HUES6 (cell line): ENCODE data around the gene GPAT3.
"Not testable (repeated sequence)": the region's sequence is repeated elsewhere in the genome, so short reads cannot be mapped to it uniquely, and the experiment has no call there.

Experiments used
- H3K27ac ChIP-seq: 2 replicates; pipeline ENCODE4 v1.7.0; 2013; ENCODE audit warnings: low read depth, mild to moderate bottlenecking, low read length, inconsistent platforms
- H3K27me3 ChIP-seq: 2 replicates; pipeline ENCODE4 v1.6.1; 2013; ENCODE audit warnings: low read length; ENCODE audit not compliant: control insufficient read depth, insufficient read depth
- H3K36me3 ChIP-seq: 2 replicates; pipeline ENCODE4 v1.6.1; 2013; ENCODE audit warnings: low read length; ENCODE audit not compliant: control insufficient read depth, insufficient read depth
- H3K4me1 ChIP-seq: 2 replicates; pipeline ENCODE4 v1.6.1; 2013; ENCODE audit warnings: low read length; ENCODE audit not compliant: control insufficient read depth, insufficient read depth
- H3K4me3 ChIP-seq: 2 replicates; pipeline ENCODE4 v1.5.1; 2013; ENCODE audit warnings: low read depth, low read length
- H3K9ac ChIP-seq: one replicate; pipeline ENCODE4 v1.6.1; 2013; ENCODE audit warnings: mild to moderate bottlenecking, low read length
- H3K9me3 ChIP-seq: 2 replicates; pipeline ENCODE4 v1.6.1; 2013; ENCODE audit warnings: low read depth, low read length; ENCODE audit not compliant: control insufficient read depth, insufficient read depth

GPAT3 gene

DNA sequence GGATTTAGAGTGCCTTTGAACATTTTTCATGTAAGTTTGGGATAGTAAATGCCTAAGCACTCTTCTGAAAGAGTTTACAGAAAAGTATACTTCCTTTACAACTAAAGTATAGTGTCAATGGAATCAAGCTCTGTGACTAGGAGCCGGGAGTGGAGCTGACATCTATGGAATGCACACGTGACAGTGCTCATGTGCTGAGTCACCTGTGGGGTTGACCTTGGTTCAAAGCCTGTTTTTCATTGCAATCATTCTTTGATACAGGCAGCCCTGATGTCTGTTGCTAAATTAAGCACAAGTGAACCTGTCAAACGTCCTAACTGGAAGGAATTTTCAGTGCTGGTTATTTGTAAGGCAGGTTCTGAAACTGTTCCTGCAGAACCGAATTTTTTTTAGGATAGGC, 82.5 kb downstream of the GPAT3 start:
- peaks cover 12% of the 10 kb centered on the region for H3K4me1 ChIP-seq
- H3K27ac ChIP-seq: no peak overlapping the region
- H3K4me3 ChIP-seq: no peak overlapping the region
- no peaks in the 10 kb centered on the region for H3K27me3 ChIP-seq
- H3K36me3 ChIP-seq: no peaks in the 10 kb centered on the region
- peaks cover 32% of the 10 kb centered on the region for H3K9me3 ChIP-seq
- no peak overlapping the region for H3K9ac ChIP-seq

DNA sequence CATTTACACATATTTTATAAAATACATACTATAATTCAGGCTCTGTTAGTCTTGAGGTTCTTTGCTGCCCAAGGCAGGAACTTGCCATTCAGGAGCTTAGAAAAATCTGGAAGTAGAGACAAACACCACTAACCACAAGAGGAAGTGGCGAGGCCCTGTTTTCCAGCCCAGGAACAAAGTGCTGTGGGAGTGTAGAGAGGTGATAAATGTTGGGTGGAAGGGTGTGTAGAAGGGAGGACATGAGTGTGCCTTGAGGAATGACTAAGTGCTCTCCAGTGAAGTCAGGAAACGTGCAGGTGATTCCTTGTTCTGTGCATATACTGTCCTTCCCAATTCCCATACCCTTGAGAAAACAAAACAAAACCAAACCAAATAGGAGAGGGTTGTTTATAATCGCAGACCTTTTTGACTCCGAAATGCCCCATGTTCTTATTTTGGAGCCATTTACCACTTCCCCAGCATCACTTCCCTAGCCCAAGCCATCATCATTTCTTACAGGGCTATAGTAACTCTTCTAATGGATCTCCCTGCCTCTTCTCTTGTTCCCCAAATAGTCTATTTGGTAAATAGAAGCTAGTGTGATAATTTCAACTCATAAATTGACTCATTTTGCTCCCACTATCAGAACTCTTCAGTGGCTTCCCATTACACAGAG, 83.2 kb downstream of the GPAT3 start:
- peaks cover 32% of the 10 kb centered on the region for H3K9me3 ChIP-seq
- H3K27me3 ChIP-seq: no peaks in the 10 kb centered on the region
- no peak overlapping the region for H3K9ac ChIP-seq
- no peaks in the 10 kb centered on the region for H3K36me3 ChIP-seq
- peaks cover 12% of the 10 kb centered on the region for H3K4me1 ChIP-seq
- H3K27ac ChIP-seq: no peak overlapping the region
- H3K4me3 ChIP-seq: no peak overlapping the region

DNA sequence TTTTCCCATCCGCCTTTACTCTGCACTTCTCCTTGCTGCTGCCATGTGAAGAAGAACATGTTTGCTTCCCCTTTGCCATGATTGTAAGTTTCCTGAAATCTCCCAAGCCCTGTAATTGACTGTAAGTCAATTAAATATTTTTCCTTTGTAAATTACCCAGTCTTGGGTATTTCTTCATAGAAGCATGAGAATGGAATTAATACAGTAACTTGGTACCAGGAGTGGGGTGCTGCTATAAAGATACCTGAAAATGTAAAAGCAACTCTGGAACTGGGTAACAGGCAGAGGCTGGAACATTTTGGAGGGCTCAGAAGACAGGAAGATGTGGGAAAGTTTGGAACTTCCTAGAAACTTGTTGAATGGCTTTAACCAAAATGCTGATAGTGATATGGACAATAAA, 86.2 kb downstream of the GPAT3 start:
- H3K27me3 ChIP-seq, H3K9ac ChIP-seq, H3K36me3 ChIP-seq, H3K4me3 ChIP-seq, H3K27ac ChIP-seq: not testable (repeated sequence)
- H3K9me3 ChIP-seq: peaks cover 31% of the 10 kb centered on the region
- peaks cover 12% of the 10 kb centered on the region for H3K4me1 ChIP-seq

DNA sequence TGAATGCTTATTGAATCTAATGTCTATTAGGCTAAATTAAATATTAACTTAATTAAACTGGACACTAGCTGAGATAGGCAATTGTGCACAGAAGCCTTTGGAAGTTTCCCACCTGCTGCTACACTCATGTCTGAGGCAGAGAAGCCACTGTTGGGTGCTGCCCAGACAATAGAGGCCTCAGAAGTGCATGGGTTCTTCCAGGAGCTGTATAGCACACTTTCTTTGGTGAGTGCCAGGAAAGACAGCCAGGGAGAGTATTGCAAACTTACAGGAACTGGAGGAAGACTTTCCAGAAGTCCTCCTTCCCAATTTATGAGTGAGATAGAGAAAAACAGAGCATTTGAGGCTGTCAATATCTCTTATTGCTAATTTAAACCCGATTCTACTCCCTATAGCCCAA, 89.9 kb downstream of the GPAT3 start:
- Histone ChIP-seq H3K27me3 (no peaks in the 10 kb centered on the region), H3K4me3 (no peak overlapping the region), H3K9ac (no peak overlapping the region), H3K9me3 (peaks cover 31% of the 10 kb centered on the region), H3K4me1 (no peaks in the 10 kb centered on the region), H3K36me3 (no peaks in the 10 kb centered on the region), H3K27ac (no peak overlapping the region)

DNA sequence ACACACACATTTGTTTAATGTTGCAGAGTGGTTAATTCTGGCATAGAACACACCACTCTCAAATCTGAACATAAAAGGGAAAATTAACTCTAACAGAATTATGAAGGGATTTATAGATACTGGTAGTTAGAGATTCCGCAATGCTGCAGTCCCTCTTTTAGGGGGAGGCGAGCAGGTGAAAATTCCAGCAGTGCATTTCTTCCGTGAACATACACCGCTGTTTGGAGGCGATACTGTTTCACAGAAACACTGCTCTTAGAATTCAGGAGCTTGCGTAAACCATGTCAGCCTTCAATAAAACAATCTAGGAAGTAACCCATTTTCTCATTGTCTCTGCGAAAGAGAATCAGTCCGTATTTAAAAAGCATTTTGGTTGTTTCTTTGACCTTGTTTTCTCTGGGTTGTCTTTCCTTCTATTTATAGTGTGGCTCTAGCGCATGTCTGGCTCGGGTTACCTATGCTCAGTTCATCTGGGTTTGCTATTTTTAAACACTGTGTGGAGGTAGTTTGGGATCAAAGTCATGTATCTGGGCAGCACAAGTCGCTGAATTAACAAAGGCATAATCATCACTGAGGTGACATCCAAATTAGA, 90.4 kb downstream of the GPAT3 start:
- no peak overlapping the region for H3K4me3 ChIP-seq
- H3K27ac ChIP-seq: no peak overlapping the region
- no peak overlapping the region for H3K9ac ChIP-seq
- H3K36me3 ChIP-seq: no peaks in the 10 kb centered on the region
- H3K27me3 ChIP-seq: no peaks in the 10 kb centered on the region
- no peaks in the 10 kb centered on the region for H3K4me1 ChIP-seq
- H3K9me3 ChIP-seq: peaks cover 26% of the 10 kb centered on the region

DNA sequence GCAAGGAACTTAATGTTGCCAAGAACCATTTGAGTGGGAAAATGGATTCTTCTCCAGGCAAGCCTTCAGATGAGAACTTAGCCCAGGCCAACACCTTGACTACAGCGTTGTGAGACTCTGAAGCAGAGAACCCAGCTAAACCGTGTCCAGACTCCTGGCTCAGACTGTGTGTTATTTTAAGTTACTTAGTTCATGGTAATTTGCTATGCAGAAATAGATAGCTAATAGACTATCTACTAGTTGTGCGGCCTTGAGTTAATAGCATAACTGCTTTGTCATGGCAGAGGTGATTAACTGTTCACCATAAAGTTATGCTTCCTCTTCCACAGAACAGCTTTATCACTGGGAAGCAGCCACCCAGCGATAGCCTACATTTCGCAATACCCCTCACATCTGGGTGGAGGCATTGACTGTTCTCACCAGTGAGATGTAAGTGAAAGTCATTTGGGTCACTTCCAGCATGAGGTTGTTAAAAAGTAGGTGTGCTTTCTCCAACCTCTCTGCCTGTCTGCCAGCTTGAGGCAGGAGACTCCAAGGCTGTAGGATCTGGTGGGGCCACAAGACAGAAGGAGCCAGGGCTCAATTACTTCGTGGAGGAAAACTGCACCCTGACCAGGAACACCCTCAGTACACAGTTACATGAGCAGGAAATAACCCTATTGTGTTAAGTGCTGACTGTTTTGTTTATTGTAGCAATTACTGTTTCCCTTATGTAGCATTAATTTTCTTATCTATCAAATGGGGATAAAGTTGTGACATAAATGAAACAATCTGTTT, 94.2 kb downstream of the GPAT3 start:
- Histone ChIP-seq H3K36me3 (no peaks in the 10 kb centered on the region), H3K4me3 (no peak overlapping the region), H3K27me3 (no peaks in the 10 kb centered on the region), H3K9ac (no peak overlapping the region), H3K9me3 (no peaks in the 10 kb centered on the region), H3K4me1 (no peaks in the 10 kb centered on the region), H3K27ac (no peak overlapping the region)

DNA sequence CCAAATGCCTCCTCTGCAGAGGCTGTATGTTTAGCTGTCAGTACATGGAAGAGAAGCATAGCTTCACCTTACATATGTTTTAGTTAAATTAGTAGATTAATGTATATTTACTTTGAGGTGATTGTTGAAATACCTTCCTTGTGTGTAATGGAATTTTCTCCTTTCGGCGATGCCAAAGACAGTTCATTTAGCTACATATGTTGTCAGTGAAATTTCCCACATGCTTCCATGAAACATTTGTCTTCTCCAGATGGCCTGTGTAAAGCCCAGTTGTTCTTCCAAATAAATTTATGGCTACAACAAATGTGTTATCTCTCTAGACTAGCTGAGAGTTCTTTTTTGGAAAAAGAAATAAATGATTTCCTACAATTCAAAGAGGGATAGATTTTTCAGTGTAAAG, 95.2 kb downstream of the GPAT3 start:
- no peaks in the 10 kb centered on the region for H3K4me1 ChIP-seq
- no peak overlapping the region for H3K27ac ChIP-seq
- no peaks in the 10 kb centered on the region for H3K36me3 ChIP-seq

DNA sequence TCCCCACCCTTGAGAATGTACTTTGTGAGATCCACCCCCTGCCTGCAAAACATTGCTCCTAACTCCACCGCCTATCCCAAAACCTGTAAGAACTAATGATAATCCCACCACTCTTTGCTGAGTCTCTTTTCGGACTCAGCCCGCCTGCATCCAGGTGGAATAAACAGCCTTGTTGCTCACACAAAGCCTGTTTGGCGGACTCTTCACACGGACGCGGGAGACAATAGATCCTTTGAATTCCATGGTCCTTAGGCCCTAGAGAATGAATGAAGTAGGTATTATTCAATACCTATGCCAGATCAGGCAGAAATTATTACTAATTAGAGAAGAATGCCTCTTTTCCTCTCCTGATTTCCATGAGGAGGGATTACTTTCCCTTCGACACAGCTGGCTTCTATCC, 101.0 kb downstream of the GPAT3 start:
- no peaks in the 10 kb centered on the region for H3K4me1 ChIP-seq
- no peaks in the 10 kb centered on the region for H3K27me3 ChIP-seq
- no peaks in the 10 kb centered on the region for H3K36me3 ChIP-seq
- H3K27ac ChIP-seq: no peak overlapping the region
- H3K9ac ChIP-seq: no peak overlapping the region
- H3K9me3 ChIP-seq: no peaks in the 10 kb centered on the region
- no peak overlapping the region for H3K4me3 ChIP-seq

More for the DNA sequence above, 95.2 kb downstream of the GPAT3 start:
- H3K9ac ChIP-seq: no peak overlapping the region
- no peaks in the 10 kb centered on the region for H3K9me3 ChIP-seq
- H3K27me3 ChIP-seq: no peaks in the 10 kb centered on the region
- H3K4me3 ChIP-seq: no peak overlapping the region

DNA sequence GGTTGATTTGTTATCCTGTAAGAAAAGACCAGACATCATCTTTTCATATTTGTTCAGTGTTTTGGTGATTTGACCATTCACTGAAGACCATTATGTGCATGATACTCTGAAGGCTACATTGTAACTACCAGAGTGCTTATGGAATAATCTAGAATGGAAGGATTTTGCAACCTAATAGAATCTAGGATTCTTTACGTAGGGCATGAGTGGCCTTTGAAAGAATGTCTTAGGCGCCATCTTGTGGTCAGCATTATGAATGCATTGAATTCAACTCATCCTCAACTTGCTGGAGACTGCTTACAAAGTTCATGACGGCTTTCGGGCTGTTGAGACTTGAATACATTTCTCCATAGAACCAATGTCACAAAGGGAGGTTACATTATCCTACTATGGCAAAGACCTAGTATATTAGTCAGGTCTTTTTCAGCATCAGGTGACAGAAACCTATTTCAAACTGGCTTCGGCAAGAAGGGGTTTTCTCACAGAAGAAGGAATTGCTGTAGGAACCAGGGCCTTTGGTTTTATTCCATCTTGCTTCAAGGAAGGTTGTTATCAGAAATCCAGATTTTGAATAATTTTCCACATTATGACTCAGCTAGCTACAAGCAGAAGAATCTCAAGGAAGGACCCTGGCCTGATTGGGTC, 104.1 kb downstream of the GPAT3 start:
- Histone ChIP-seq H3K27ac (no peak overlapping the region), H3K9ac (no peak overlapping the region), H3K4me3 (no peak overlapping the region), H3K4me1 (no peaks in the 10 kb centered on the region), H3K36me3 (no peaks in the 10 kb centered on the region), H3K9me3 (no peaks in the 10 kb centered on the region), H3K27me3 (no peaks in the 10 kb centered on the region)

DNA sequence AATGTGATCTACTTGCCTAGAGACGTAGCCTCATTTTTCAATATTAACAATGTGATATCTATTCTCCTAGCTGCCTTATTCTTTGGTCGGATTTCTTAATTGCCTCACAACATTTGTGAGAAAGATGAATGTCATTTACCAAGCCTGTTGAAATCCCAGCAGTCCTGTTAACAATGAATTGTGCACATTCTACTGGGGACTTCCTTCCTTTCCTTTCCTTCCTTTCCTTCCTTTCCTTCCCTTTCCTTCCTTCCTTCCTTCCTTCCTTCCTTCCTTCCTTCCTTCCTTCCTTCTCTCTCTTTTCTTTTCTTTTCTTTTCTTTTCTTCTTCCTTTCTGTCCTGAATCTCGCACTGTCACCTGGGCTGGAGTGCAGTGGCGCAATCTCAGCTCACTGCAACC, 107.1 kb downstream of the GPAT3 start:
- Histone ChIP-seq H3K4me1 (no peaks in the 10 kb centered on the region), H3K9ac (no peak overlapping the region), H3K27me3 (no peaks in the 10 kb centered on the region), H3K4me3 (no peak overlapping the region), H3K27ac (no peak overlapping the region), H3K9me3 (no peaks in the 10 kb centered on the region), H3K36me3 (no peaks in the 10 kb centered on the region)
